H9 (cell line): ENCODE data around the gene USH2A. TPM values are rescaled to one million over a fixed set of nuclear protein-coding genes. Genes with fewer than 3 reads are reported as not detected.

Experiments
- DNase-seq: peaks from one replicate; pipeline ENCODE4 v3.0.0-alpha.2; 2017
- H2AFZ ChIP-seq: one replicate; pipeline ENCODE4 v1.6.1; 2013; ENCODE audit warnings: mild to moderate bottlenecking, low read length, control low read depth, moderate library complexity
- H2AK5ac ChIP-seq: 2 replicates; pipeline ENCODE4 v1.6.1; 2013; ENCODE audit warnings: low read length, control low read depth, mixed read lengths; ENCODE audit not compliant: insufficient read length
- H2BK120ac ChIP-seq: one replicate; pipeline ENCODE4 v1.6.1; 2013; ENCODE audit warnings: low read depth, mild to moderate bottlenecking, low read length, control low read depth, inconsistent platforms; ENCODE audit not compliant: poor library complexity, severe bottlenecking
- H2BK12ac ChIP-seq: 2 replicates; pipeline ENCODE4 v1.6.1; 2013; ENCODE audit warnings: low read length, control low read depth, mixed read lengths, low read depth; ENCODE audit not compliant: insufficient read length
- H2BK15ac ChIP-seq: 2 replicates; pipeline ENCODE4 v1.6.1; 2013; ENCODE audit warnings: low read depth, low read length, control low read depth
- H2BK20ac ChIP-seq: one replicate; pipeline ENCODE4 v1.6.1; 2013; ENCODE audit warnings: low read depth, mild to moderate bottlenecking, low read length, control low read depth, inconsistent platforms; ENCODE audit not compliant: poor library complexity, severe bottlenecking
- H2BK5ac ChIP-seq: 2 replicates; pipeline ENCODE4 v1.6.1; 2013; ENCODE audit warnings: low read length, control low read depth, mixed read lengths; ENCODE audit not compliant: insufficient read length
- H3K14ac ChIP-seq: 2 replicates; pipeline ENCODE4 v1.6.1; 2013; ENCODE audit warnings: low read length, control low read depth; ENCODE audit not compliant: insufficient read depth
- H3K18ac ChIP-seq: 2 replicates; pipeline ENCODE4 v1.6.1; 2013; ENCODE audit warnings: low read depth, mild to moderate bottlenecking, mixed read lengths, low read length, control low read depth; ENCODE audit not compliant: insufficient read length
- H3K23ac ChIP-seq: 2 replicates; pipeline ENCODE4 v1.6.1; 2013; ENCODE audit warnings: low read length, control low read depth, mixed read lengths, low read depth; ENCODE audit not compliant: insufficient read length
- H3K23me2 ChIP-seq: 2 replicates; pipeline ENCODE4 v1.6.1; 2013; ENCODE audit warnings: low read depth, mild to moderate bottlenecking, mixed read lengths, low read length, control low read depth; ENCODE audit not compliant: insufficient read length, poor library complexity, severe bottlenecking
- H3K27ac ChIP-seq: 2 replicates; pipeline ENCODE4 v1.5.1; 2013; ENCODE audit warnings: low read length, control low read depth, mixed read lengths, low read depth; ENCODE audit not compliant: insufficient read length
- H3K27me3 ChIP-seq: 2 replicates; pipeline ENCODE4 v1.6.1; 2013; ENCODE audit warnings: low read length, control low read depth, inconsistent platforms; ENCODE audit not compliant: insufficient read depth
- H3K4ac ChIP-seq: 2 replicates; pipeline ENCODE4 v1.6.1; 2013; ENCODE audit warnings: low read depth, mild to moderate bottlenecking, control low read depth, inconsistent platforms, low read length, moderate library complexity
- H3K4me1 ChIP-seq: 2 replicates; pipeline ENCODE4 v1.6.1; 2013; ENCODE audit warnings: low read length, control low read depth, inconsistent platforms; ENCODE audit not compliant: insufficient read depth
- H3K4me2 ChIP-seq: 2 replicates; pipeline ENCODE4 v1.6.1; 2013; ENCODE audit warnings: low read length, control low read depth, mixed read lengths; ENCODE audit not compliant: insufficient read length, insufficient read depth
- H3K56ac ChIP-seq: 2 replicates; pipeline ENCODE4 v1.6.1; 2013; ENCODE audit warnings: low read depth, mild to moderate bottlenecking, mixed read lengths, low read length, control low read depth; ENCODE audit not compliant: insufficient read length
- H3K79me1 ChIP-seq: 2 replicates; pipeline ENCODE4 v1.6.1; 2013; ENCODE audit warnings: low read depth, mild to moderate bottlenecking, moderate library complexity, low read length, control low read depth, inconsistent platforms; ENCODE audit not compliant: insufficient read depth, poor library complexity, severe bottlenecking
- H3K79me2 ChIP-seq: 2 replicates; pipeline ENCODE4 v1.6.1; 2013; ENCODE audit warnings: low read length, control low read depth, inconsistent platforms; ENCODE audit not compliant: insufficient read depth
- H3K9ac ChIP-seq: 2 replicates; pipeline ENCODE4 v1.6.1; 2013; ENCODE audit warnings: low read length, control low read depth, mixed read lengths; ENCODE audit not compliant: insufficient read length; ENCODE audit errors: extremely low read depth
- H3K9me3 ChIP-seq: one replicate; pipeline ENCODE4 v1.6.1; 2013; ENCODE audit warnings: low read depth, low read length, inconsistent platforms; ENCODE audit not compliant: control insufficient read depth
- H3T11ph ChIP-seq: one replicate; pipeline ENCODE4 v1.6.1; 2013; ENCODE audit warnings: mild to moderate bottlenecking, low read length, control low read depth, inconsistent platforms
- H4K20me1 ChIP-seq: one replicate; pipeline ENCODE4 v1.6.1; 2013; ENCODE audit not compliant: control insufficient read depth, insufficient read length, insufficient read depth
- H4K5ac ChIP-seq: 2 replicates; pipeline ENCODE4 v1.6.1; 2013; ENCODE audit warnings: low read depth, mild to moderate bottlenecking, mixed read lengths, low read length, control low read depth; ENCODE audit not compliant: insufficient read length
- H4K8ac ChIP-seq: replicated peaks from 2 replicates; pipeline ENCODE4 v1.6.1; 2013; ENCODE audit warnings: low read length, control low read depth, mixed read lengths, low read depth; ENCODE audit not compliant: insufficient read length
- H4K91ac ChIP-seq: 2 replicates; pipeline ENCODE4 v1.6.1; 2013; ENCODE audit warnings: low read depth, mild to moderate bottlenecking, moderate library complexity, mixed read lengths, low read length, control low read depth; ENCODE audit not compliant: insufficient read length
- H3K27ac Mint-ChIP-seq, 3 experiments: 2 replicates in 2 of 3; 3 replicates in 1 of 3; pipeline ENCODE4 v1.8.0; 2020 to 2021; ENCODE audit warnings: mixed read lengths in 3 of 3, mild to moderate bottlenecking in 1 of 3, moderate library complexity in 1 of 3
- H3K27me3 Mint-ChIP-seq: 2 replicates; pipeline ENCODE4 v1.8.0; 2021; ENCODE audit warnings: low read depth, mild to moderate bottlenecking, moderate library complexity, mixed read lengths
- H3K36me3 Mint-ChIP-seq, 3 experiments: 2 replicates in 2 of 3; 3 replicates in 1 of 3; pipeline ENCODE4 v1.8.0; 2020 to 2021; ENCODE audit warnings: low read depth in 3 of 3, mixed read lengths in 3 of 3; ENCODE audit not compliant: insufficient read depth in 1 of 3
- H3K4me1 Mint-ChIP-seq, 2 experiments: 2 replicates each; pipeline ENCODE4 v1.8.0; 2020; ENCODE audit warnings: mixed read lengths in 2 of 2
- H3K4me3 Mint-ChIP-seq, 2 experiments: 2 replicates in 1 of 2; 3 replicates in 1 of 2; pipeline ENCODE4 v1.8.0; 2020 to 2021; ENCODE audit warnings: mild to moderate bottlenecking in 2 of 2, mixed read lengths in 2 of 2, moderate library complexity in 1 of 2
- H3K9me3 Mint-ChIP-seq, 2 experiments: 2 replicates in 1 of 2; 3 replicates in 1 of 2; pipeline ENCODE4 v1.8.0; 2020; ENCODE audit warnings: mild to moderate bottlenecking in 2 of 2, mixed read lengths in 2 of 2, moderate library complexity in 1 of 2
- WGBS: extraction: QIAGEN DNeasy Blood & Tissue Kit; methylation state at CpG from one replicate; pipeline ENCODE4 v1.1.7; 2013; ENCODE audit warnings: missing lambda C conversion rate, low lambda C conversion rate, mixed read lengths; ENCODE audit not compliant: insufficient read length; ENCODE audit errors: extremely low coverage; 5-methylcytosine and 5-hydroxymethylcytosine counted together
- total RNA-seq: library from RNA; stranded (reverse); gene quantifications from 2 replicates; pipeline ENCODE4 v1.2.1, GENCODE V29; 2021
- TF ChIP-seq, protein P1 (sequence below): fragments of 200-600 bp; sonication (generic); conservative IDR thresholded peaks from 3 replicates; pipeline ENCODE4 v1.8.0; 2021; ENCODE audit warnings: antibody characterized with exemption, mild to moderate bottlenecking

USH2A gene
- total RNA-seq, 1 experiment from 2014 or later, result 0.11 TPM

DNA sequence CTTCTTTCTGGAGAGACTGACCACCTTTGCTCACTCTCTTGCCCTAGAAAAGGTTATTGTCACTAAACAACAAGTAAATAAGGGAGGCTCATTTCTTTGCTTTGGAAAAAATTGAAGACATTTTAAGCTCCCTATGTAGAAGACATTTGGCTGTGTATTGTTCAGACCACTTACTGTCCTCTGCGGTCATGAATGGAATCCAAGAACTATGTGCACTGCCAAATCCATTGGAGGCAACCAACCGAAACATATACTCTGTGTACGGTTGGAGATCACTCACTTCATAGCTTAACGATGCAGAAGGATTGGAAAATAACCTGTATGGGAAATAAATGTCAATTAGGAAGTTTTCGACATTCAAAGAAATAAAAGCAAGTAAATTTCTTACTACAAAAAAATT lies 523.3 kb downstream of the USH2A start:
- Histone ChIP-seq H4K8ac (no peak overlapping the region), H4K91ac (no peak overlapping the region), H2BK20ac (no peak overlapping the region), H2BK5ac (no peak overlapping the region), H3K14ac (no peak overlapping the region), H3T11ph (no peak overlapping the region), H3K27ac (no peak overlapping the region), H2AK5ac (no peak overlapping the region), H3K9ac (no peak overlapping the region), H4K20me1 (no peaks in the 10 kb centered on the region), H3K4ac (no peak overlapping the region), H3K27me3 (no peaks in the 10 kb centered on the region), H3K18ac (no peak overlapping the region), H3K4me1 (no peaks in the 10 kb centered on the region), H2BK120ac (no peak overlapping the region), H3K56ac (no peak overlapping the region), H3K23ac (no peak overlapping the region), H2BK12ac (no peak overlapping the region), H4K5ac (no peak overlapping the region), H3K4me2 (no peak overlapping the region), H3K79me2 (no peaks in the 10 kb centered on the region), H3K23me2 (no peaks in the 10 kb centered on the region), H2BK15ac (no peak overlapping the region), H3K9me3 (no peaks in the 10 kb centered on the region), H3K79me1 (no peaks in the 10 kb centered on the region), H2AFZ (no peak overlapping the region)
- H3K9me3 Mint-ChIP-seq, result no peaks in the 10 kb centered on the region
- no peaks in the 10 kb centered on the region for H3K27me3 Mint-ChIP-seq
- no peak for DNase-seq
- H3K27ac Mint-ChIP-seq, result no peak overlapping the region
- no CpG with 5 or more reads among the region's 5 CpGs for WGBS
- H3K36me3 Mint-ChIP-seq, result no peaks in the 10 kb centered on the region
- H3K4me1 Mint-ChIP-seq, result no peaks in the 10 kb centered on the region
- H3K4me3 Mint-ChIP-seq, result no peak overlapping the region
- TF ChIP-seq, protein P1, sequence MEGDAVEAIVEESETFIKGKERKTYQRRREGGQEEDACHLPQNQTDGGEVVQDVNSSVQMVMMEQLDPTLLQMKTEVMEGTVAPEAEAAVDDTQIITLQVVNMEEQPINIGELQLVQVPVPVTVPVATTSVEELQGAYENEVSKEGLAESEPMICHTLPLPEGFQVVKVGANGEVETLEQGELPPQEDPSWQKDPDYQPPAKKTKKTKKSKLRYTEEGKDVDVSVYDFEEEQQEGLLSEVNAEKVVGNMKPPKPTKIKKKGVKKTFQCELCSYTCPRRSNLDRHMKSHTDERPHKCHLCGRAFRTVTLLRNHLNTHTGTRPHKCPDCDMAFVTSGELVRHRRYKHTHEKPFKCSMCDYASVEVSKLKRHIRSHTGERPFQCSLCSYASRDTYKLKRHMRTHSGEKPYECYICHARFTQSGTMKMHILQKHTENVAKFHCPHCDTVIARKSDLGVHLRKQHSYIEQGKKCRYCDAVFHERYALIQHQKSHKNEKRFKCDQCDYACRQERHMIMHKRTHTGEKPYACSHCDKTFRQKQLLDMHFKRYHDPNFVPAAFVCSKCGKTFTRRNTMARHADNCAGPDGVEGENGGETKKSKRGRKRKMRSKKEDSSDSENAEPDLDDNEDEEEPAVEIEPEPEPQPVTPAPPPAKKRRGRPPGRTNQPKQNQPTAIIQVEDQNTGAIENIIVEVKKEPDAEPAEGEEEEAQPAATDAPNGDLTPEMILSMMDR, result no peak
